Thoracic aorta (tissue), 2 donors: Measurements from ENCODE around the gene PACS1. TPM values are rescaled to one million over a fixed set of nuclear protein-coding genes. Genes with fewer than 3 reads are reported as not detected.

Experiments used
- ATAC-seq: fragments of 150-250 bp; one replicate; pipeline ENCODE4 v1.8.0; 2017; ENCODE audit warnings: low read depth; ENCODE audit not compliant: insufficient number of reproducible peaks, low FRiP score
- DNase-seq: peaks from one replicate; pipeline ENCODE4 v3.0.0-alpha.2; 2020; ENCODE audit warnings: low spot score
- H3K27ac ChIP-seq, 2 donors: fragments of 200-600 bp; sonication (generic); 1 replicate in 1 of 2; 2 replicates in 1 of 2; pipeline ENCODE4 v1.5.1; 2016; ENCODE audit warnings: mild to moderate bottlenecking in 2 of 2, moderate library complexity in 2 of 2
- H3K27me3 ChIP-seq: fragments of 200-600 bp; sonication (generic); replicated peaks from 2 replicates; pipeline ENCODE4 v1.6.0; 2016; ENCODE audit warnings: mild to moderate bottlenecking; ENCODE audit not compliant: insufficient read depth
- H3K36me3 ChIP-seq: fragments of 200-600 bp; sonication (generic); one replicate; pipeline ENCODE4 v1.5.1; 2016
- H3K4me1 ChIP-seq, 2 donors: fragments of 200-600 bp; sonication (generic); 1 replicate in 1 of 2; 2 replicates in 1 of 2; pipeline versions ENCODE4 v1.5.1 to v1.6.0; 2016; ENCODE audit warnings: low read depth in 2 of 2, mild to moderate bottlenecking in 1 of 2; ENCODE audit not compliant: control insufficient read depth in 1 of 2
- H3K4me3 ChIP-seq: fragments of 200-600 bp; sonication (generic); 2 replicates; pipeline ENCODE4 v1.5.1; 2016; ENCODE audit warnings: mild to moderate bottlenecking
- H3K9me3 ChIP-seq: fragments of 200-600 bp; sonication (generic); 2 replicates; pipeline ENCODE4 v1.5.1; 2016
- CTCF ChIP-seq: fragments of 200-600 bp; sonication (generic); IDR thresholded peaks from one replicate; pipeline ENCODE4 v1.5.1; 2019; ENCODE audit warnings: antibody characterized with exemption
- total RNA-seq, 2 donors: library from RNA; depleted of rRNA; stranded (reverse); fragments of >200 nt; gene quantifications; one replicate each; pipeline versions ENCODE4 v1.1.0 to v1.2.3, GENCODE V29; 2016

Gene PACS1
- total RNA-seq, 2 donors from 2014 or later: 82.9 to 112 TPM

- H3K4me1 ChIP-seq: peaks cover 25 to 31% of the 10 kb centered on the region in 2 donors
- ATAC-seq (no peak), DNase-seq (no peak)
- no peaks in the 10 kb centered on the region for H3K36me3 ChIP-seq
- no peak for TF ChIP-seq CTCF
- H3K27ac ChIP-seq: no peak overlapping the region
- H3K27me3 ChIP-seq: no peaks in the 10 kb centered on the region
- no peaks in the 10 kb centered on the region for H3K9me3 ChIP-seq
- H3K4me3 ChIP-seq: no peak overlapping the region
Measured at GRCh38 chr11:66123902-66124301, 53.8 kb downstream of the PACS1 start.

GRCh38 chr11:66124564-66124963 is 54.5 kb downstream of the PACS1 start:
- no peak for ATAC-seq
- peaks cover 20 to 25% of the 10 kb centered on the region in 2 donors for H3K4me1 ChIP-seq
- H3K36me3 ChIP-seq: no peaks in the 10 kb centered on the region
- H3K27me3 ChIP-seq: no peaks in the 10 kb centered on the region
- DNase-seq: no peak
- no peaks in the 10 kb centered on the region for H3K9me3 ChIP-seq
- H3K4me3 ChIP-seq: no peak overlapping the region
- no peak for TF ChIP-seq CTCF
- no peak overlapping the region for H3K27ac ChIP-seq

- no peaks in the 10 kb centered on the region for H3K36me3 ChIP-seq
- peak overlapping the region; percentile 69 to 75 for H3K27ac ChIP-seq
- ATAC-seq (no peak), DNase-seq (no peak)
- no peaks in the 10 kb centered on the region for H3K9me3 ChIP-seq
- no peak for TF ChIP-seq CTCF
- H3K4me3 ChIP-seq: no peak overlapping the region
- H3K27me3 ChIP-seq: no peaks in the 10 kb centered on the region
- peaks cover 18 to 21% of the 10 kb centered on the region in 2 donors for H3K4me1 ChIP-seq
Measured at GRCh38 chr11:66126064-66126463, 56.0 kb downstream of the PACS1 start.

GRCh38 chr11:66126808-66127555 is 56.9 kb downstream of the PACS1 start:
- Histone ChIP-seq H3K4me1 (peaks cover 18 to 21% of the 10 kb centered on the region in 2 donors), H3K4me3 (peak overlapping the region; percentile 51), H3K27me3 (no peaks in the 10 kb centered on the region), H3K36me3 (no peaks in the 10 kb centered on the region), H3K27ac (peak overlapping the region; percentile 69 to 75), H3K9me3 (no peaks in the 10 kb centered on the region)
- ATAC-seq (peak; percentile 37), DNase-seq (peak; percentile 6)
- TF ChIP-seq CTCF: no peak

- H3K4me3 ChIP-seq: no peak overlapping the region
- TF ChIP-seq CTCF: no peak
- peaks cover 17 to 18% of the 10 kb centered on the region in 2 donors for H3K4me1 ChIP-seq
- no peaks in the 10 kb centered on the region for H3K9me3 ChIP-seq
- H3K27me3 ChIP-seq: no peaks in the 10 kb centered on the region
- no peaks in the 10 kb centered on the region for H3K36me3 ChIP-seq
- ATAC-seq: no peak
- no peak for DNase-seq
- no peak overlapping the region for H3K27ac ChIP-seq
Measured at GRCh38 chr11:66130978-66131377, 60.9 kb downstream of the PACS1 start.
